SK-N-SH treated with all-trans-retinoic acid at 6 μM for 48 hours (cell line): ENCODE data around the gene ZNF785.

Experiments used
- ATAC-seq: fragments of 200-7000 bp; cut with Tn5 transposase; 3 replicates; pipeline ENCODE4 v1.9.1; 2020; ENCODE audit warnings: mild to moderate bottlenecking, moderate library complexity
- ARNTL ChIP-seq: fragments of 450-650 bp; formaldehyde crosslinking; IDR thresholded peaks from 2 replicates; pipeline ENCODE4 v1.5.0; 2020; ENCODE audit warnings: low read depth, mild to moderate bottlenecking, moderate library complexity, borderline replicate concordance
- BACH2 ChIP-seq: fragments of 250-450 bp; sonication (Bioruptor Pico); IDR thresholded peaks from 2 replicates; pipeline ENCODE4 v1.9.0; 2021; ENCODE audit warnings: mild to moderate bottlenecking, borderline replicate concordance
- CREB5 ChIP-seq: fragments of 250-450 bp; sonication (Bioruptor Pico); IDR thresholded peaks from 2 replicates; pipeline ENCODE4 v1.5.1; 2020; ENCODE audit warnings: low read depth, mild to moderate bottlenecking, moderate library complexity
- CSDC2 ChIP-seq: fragments of 250-450 bp; sonication (Bioruptor Pico); IDR thresholded peaks from 2 replicates; pipeline ENCODE4 v1.5.0; 2020; ENCODE audit warnings: mild to moderate bottlenecking, moderate library complexity
- ESRRG ChIP-seq: fragments of 250-450 bp; sonication (Bioruptor Pico); IDR thresholded peaks from 2 replicates; pipeline ENCODE4 v1.6.1; 2021; ENCODE audit warnings: mild to moderate bottlenecking
- GLIS3 ChIP-seq: fragments of 250-450 bp; sonication (Bioruptor Pico); IDR thresholded peaks from 2 replicates; pipeline ENCODE4 v1.5.0; 2020; ENCODE audit warnings: mild to moderate bottlenecking, moderate library complexity
- ISL1 ChIP-seq: fragments of 250-450 bp; sonication (Bioruptor Pico); IDR thresholded peaks from 2 replicates; pipeline ENCODE4 v2.1.2; 2022; ENCODE audit warnings: mild to moderate bottlenecking, moderate library complexity
- OSR1 ChIP-seq: fragments of 250-450 bp; sonication (Bioruptor Pico); IDR thresholded peaks from 2 replicates; pipeline ENCODE4 v1.8.0; 2022; ENCODE audit warnings: moderate library complexity, mild to moderate bottlenecking, inconsistent platforms
- PPARA ChIP-seq: fragments of 250-450 bp; sonication (Bioruptor Pico); IDR thresholded peaks from 2 replicates; pipeline ENCODE4 v1.5.0; 2020; ENCODE audit warnings: mild to moderate bottlenecking, borderline replicate concordance
- SNAI2 ChIP-seq: fragments of 250-450 bp; sonication (Bioruptor Pico); IDR thresholded peaks from 2 replicates; pipeline ENCODE4 v1.5.0; 2020; ENCODE audit warnings: mild to moderate bottlenecking, moderate library complexity
- TCF4 ChIP-seq: fragments of 250-450 bp; sonication (Bioruptor Pico); IDR thresholded peaks from 2 replicates; pipeline ENCODE4 v1.8.0; 2021; ENCODE audit warnings: mild to moderate bottlenecking, moderate library complexity, borderline replicate concordance
- TOX ChIP-seq: fragments of 250-450 bp; sonication (Bioruptor Pico); IDR thresholded peaks from 2 replicates; pipeline ENCODE4 v1.8.0; 2021; ENCODE audit warnings: mild to moderate bottlenecking, moderate library complexity, borderline replicate concordance
- ZC3H10 ChIP-seq: fragments of 250-450 bp; sonication (Bioruptor Pico); IDR thresholded peaks from 2 replicates; pipeline ENCODE4 v1.5.1; 2021; ENCODE audit warnings: mild to moderate bottlenecking, moderate library complexity
- ZFP3 ChIP-seq: fragments of 250-450 bp; sonication (Bioruptor Pico); IDR thresholded peaks from 2 replicates; pipeline ENCODE4 v1.5.0; 2020; ENCODE audit warnings: mild to moderate bottlenecking, moderate library complexity
- ZFP30 ChIP-seq: fragments of 450-650 bp; formaldehyde crosslinking; IDR thresholded peaks from 2 replicates; pipeline ENCODE4 v1.5.0; 2022; ENCODE audit warnings: mild to moderate bottlenecking, moderate library complexity
- ZNF565 ChIP-seq: fragments of 450-650 bp; formaldehyde crosslinking; conservative IDR thresholded peaks from 2 replicates; pipeline ENCODE4 v1.5.0; 2020; ENCODE audit warnings: low read depth, mild to moderate bottlenecking, moderate library complexity
- ZNF70 ChIP-seq: fragments of 450-650 bp; formaldehyde crosslinking; IDR thresholded peaks from 2 replicates; pipeline ENCODE4 v1.5.0; 2020; ENCODE audit warnings: mild to moderate bottlenecking, moderate library complexity
- ZNF8 ChIP-seq: fragments of 450-650 bp; formaldehyde crosslinking; IDR thresholded peaks from 2 replicates; pipeline ENCODE4 v1.5.0; 2020; ENCODE audit warnings: mild to moderate bottlenecking, moderate library complexity
- TF ChIP-seq, protein P1 (sequence below): fragments of 250-450 bp; sonication (Bioruptor Pico); IDR thresholded peaks from 2 replicates; pipeline ENCODE4 v1.5.0; 2020; ENCODE audit warnings: mild to moderate bottlenecking, moderate library complexity

The ZNF785 gene

GRCh38 chr16:30535777-30536190 is 49.7 kb downstream of the ZNF785 start:
- peak; percentile 79 for ATAC-seq

GRCh38 chr16:30535106-30535776 is 50.3 kb downstream of the ZNF785 start:
- TF ChIP-seq CSDC2 (no peak), ZNF70 (CRISPR knock-in tag) (no peak), SNAI2 (CRISPR knock-in tag) (no peak), ZNF565 (CRISPR knock-in tag) (no peak), TOX (CRISPR knock-in tag) (no peak), ZFP3 (CRISPR knock-in tag) (no peak), ZNF8 (CRISPR knock-in tag) (no peak), ARNTL (CRISPR knock-in tag) (no peak), GLIS3 (no peak), CREB5 (CRISPR knock-in tag) (no peak), ZC3H10 (CRISPR knock-in tag) (no peak)
- TF ChIP-seq, all 23 proteins: peak for 0
- ATAC-seq, result peak; percentile 10

More at GRCh38 chr16:30535777-30536190, 49.7 kb downstream of the ZNF785 start:
- no peak for TF ChIP-seq CREB5 (CRISPR knock-in tag)
- no peak for TF ChIP-seq ZC3H10 (CRISPR knock-in tag)
- no peak for TF ChIP-seq TCF4
- TF ChIP-seq PPARA (CRISPR knock-in tag), result no peak
- TF ChIP-seq TOX (CRISPR knock-in tag), result no peak
- no peak for TF ChIP-seq BACH2 (CRISPR knock-in tag)
- no peak for TF ChIP-seq ZNF565 (CRISPR knock-in tag)
- no peak for TF ChIP-seq OSR1 (CRISPR knock-in tag)

DNA sequence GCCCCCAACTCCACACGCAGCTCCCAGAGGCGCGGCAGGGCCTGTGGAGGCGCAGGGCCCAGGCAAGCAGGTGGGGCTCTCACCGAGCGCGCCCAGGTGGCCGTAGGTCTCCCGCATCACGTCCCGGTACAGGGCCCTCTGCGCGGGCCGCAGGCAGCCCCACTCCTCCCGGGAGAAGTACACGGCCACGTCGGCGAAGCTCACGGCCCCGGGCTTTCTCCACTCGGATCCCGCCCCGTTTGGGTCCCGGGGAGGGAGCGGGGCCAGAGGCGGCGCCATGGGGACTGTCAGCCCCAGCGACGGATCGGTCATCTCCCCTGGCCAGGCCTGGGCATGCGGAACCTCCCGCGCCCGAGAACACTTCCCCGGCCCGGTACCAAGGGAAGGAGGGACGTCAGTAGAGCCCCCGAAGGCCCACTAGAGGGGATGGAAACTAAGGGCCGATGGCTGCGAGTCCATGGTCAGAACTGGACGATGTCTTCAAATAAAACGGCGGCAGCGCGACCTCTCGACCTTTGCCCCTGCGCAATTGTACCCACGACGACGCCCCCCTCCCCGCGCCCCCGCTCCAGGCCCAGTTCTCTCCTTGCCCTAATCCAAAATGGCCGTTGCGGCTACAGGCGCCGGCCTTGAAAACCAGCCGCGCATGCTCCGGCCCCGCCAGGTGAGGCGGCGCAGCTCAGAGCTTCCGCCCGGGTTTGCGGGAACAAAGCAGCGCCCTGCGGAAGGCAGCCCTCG is 51.0 kb downstream of the ZNF785 start, which contains the start of gene ZNF747:
Gene ZNF747 (minus strand): TSS at position 491 of the 738 bp plus-strand sequence. CDS start 179 bp downstream, at position 312.
- peak; percentile 90 for ATAC-seq
- no peak for TF ChIP-seq CREB5 (CRISPR knock-in tag)
- TF ChIP-seq, protein P1, sequence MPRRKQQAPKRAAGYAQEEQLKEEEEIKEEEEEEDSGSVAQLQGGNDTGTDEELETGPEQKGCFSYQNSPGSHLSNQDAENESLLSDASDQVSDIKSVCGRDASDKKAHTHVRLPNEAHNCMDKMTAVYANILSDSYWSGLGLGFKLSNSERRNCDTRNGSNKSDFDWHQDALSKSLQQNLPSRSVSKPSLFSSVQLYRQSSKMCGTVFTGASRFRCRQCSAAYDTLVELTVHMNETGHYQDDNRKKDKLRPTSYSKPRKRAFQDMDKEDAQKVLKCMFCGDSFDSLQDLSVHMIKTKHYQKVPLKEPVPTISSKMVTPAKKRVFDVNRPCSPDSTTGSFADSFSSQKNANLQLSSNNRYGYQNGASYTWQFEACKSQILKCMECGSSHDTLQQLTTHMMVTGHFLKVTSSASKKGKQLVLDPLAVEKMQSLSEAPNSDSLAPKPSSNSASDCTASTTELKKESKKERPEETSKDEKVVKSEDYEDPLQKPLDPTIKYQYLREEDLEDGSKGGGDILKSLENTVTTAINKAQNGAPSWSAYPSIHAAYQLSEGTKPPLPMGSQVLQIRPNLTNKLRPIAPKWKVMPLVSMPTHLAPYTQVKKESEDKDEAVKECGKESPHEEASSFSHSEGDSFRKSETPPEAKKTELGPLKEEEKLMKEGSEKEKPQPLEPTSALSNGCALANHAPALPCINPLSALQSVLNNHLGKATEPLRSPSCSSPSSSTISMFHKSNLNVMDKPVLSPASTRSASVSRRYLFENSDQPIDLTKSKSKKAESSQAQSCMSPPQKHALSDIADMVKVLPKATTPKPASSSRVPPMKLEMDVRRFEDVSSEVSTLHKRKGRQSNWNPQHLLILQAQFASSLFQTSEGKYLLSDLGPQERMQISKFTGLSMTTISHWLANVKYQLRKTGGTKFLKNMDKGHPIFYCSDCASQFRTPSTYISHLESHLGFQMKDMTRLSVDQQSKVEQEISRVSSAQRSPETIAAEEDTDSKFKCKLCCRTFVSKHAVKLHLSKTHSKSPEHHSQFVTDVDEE (CRISPR knock-in tag), result 0 out of 2 replicates have a peak, but pooled peaks have one; percentile 24

DNA sequence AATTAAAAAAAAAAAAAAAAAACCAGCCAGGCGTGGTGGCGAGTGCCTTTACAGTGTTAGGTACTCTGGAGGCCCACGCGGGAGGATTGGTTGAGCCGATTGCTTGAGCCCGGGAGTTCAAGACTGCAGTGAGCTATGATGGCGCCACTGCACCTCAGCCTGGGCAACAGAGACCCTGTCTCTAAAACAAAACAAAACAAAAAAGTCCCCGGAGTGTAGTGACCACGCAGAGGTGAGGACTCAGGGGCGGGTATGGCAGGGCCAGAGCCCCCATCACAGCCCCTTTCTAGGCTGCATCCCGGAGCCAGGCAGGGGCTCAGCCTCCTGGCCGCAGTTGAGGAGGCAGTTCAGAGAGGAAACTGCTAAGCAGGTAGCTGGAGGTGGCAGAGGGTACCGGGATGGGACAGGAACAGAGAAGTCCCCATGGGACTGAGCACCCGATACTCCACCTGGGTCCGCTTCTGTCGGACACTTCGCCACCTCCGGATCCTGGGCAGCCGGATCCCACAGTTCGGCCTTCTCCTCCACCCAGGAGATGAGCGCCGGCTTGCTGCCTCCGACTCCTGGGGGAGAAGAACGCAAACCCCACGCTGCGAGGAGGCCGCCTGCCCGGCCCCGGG is 51.6 kb downstream of the ZNF785 start:
- peak; percentile 13 for ATAC-seq
- TF ChIP-seq TOX (CRISPR knock-in tag) (no peak), ZFP30 (CRISPR knock-in tag) (no peak), ZNF70 (CRISPR knock-in tag) (no peak), ZFP3 (CRISPR knock-in tag) (no peak), ZC3H10 (CRISPR knock-in tag) (no peak), ARNTL (CRISPR knock-in tag) (no peak), ZNF8 (CRISPR knock-in tag) (no peak), GLIS3 (no peak), ZNF565 (CRISPR knock-in tag) (no peak), CREB5 (CRISPR knock-in tag) (no peak), ESRRG (no peak), BACH2 (CRISPR knock-in tag) (no peak), PPARA (CRISPR knock-in tag) (no peak), ISL1 (CRISPR knock-in tag) (no peak)
- TF ChIP-seq, protein P1 (CRISPR knock-in tag), result no peak
